CD4-positive, CD25-positive, alpha-beta regulatory T cell (primary cell): Measurements from ENCODE around the gene BPIFB3. TPM values are rescaled to one million over a fixed set of nuclear protein-coding genes. Genes with fewer than 3 reads are reported as not detected.
A peak's percentile ranks its signal among the peaks of the same experiment; 100 is the strongest.

Source experiments
- ATAC-seq, 2 donors: fragments of 150-1000 bp; cut with Tn5 transposase; one replicate each; pipeline ENCODE4 v1.10.0; 2021; ENCODE audit warnings: low read depth in 2 of 2, moderate number of reproducible peaks in 2 of 2, moderate library complexity in 1 of 2
- DNase-seq, 3 donors: peaks; one replicate each; pipeline versions ENCODE4 v3.0.0 to v3.0.0-alpha.2; 2012 to 2022; ENCODE audit warnings: mixed read lengths in 1 of 3
- H3K27ac ChIP-seq: one replicate; pipeline ENCODE4 v1.7.0; 2013; ENCODE audit warnings: mild to moderate bottlenecking, low read length; ENCODE audit not compliant: insufficient read depth, poor library complexity, severe bottlenecking
- H3K27me3 ChIP-seq: one replicate; pipeline ENCODE4 v1.7.0; 2013; ENCODE audit warnings: low read length; ENCODE audit not compliant: control insufficient read depth, insufficient read depth
- H3K36me3 ChIP-seq: one replicate; pipeline ENCODE4 v1.7.0; 2013; ENCODE audit warnings: mild to moderate bottlenecking, low read length, moderate library complexity; ENCODE audit not compliant: control insufficient read depth, insufficient read depth
- H3K4me1 ChIP-seq: 2 replicates; pipeline ENCODE4 v1.7.0; 2013; ENCODE audit warnings: mild to moderate bottlenecking, low read length; ENCODE audit not compliant: insufficient read depth, control insufficient read depth, poor library complexity, severe bottlenecking
- H3K4me3 ChIP-seq: one replicate; pipeline ENCODE4 v1.7.0; 2013; ENCODE audit warnings: low read depth, mild to moderate bottlenecking, low read length, moderate library complexity
- H3K9me3 ChIP-seq, 2 experiments: 1 replicate in 1 of 2; 2 replicates in 1 of 2; pipeline ENCODE4 v1.7.0; 2013; ENCODE audit warnings: low read length in 2 of 2, mild to moderate bottlenecking in 1 of 2, moderate library complexity in 1 of 2; ENCODE audit not compliant: control insufficient read depth in 2 of 2
- H3K27ac Mint-ChIP-seq, 3 donors: one replicate each; pipeline ENCODE4 v1.8.0; 2020 to 2022; ENCODE audit warnings: mild to moderate bottlenecking in 3 of 3, mixed read lengths in 3 of 3, moderate library complexity in 2 of 3
- H3K27me3 Mint-ChIP-seq: one replicate; pipeline ENCODE4 v1.8.0; 2022; ENCODE audit warnings: mild to moderate bottlenecking, mixed read lengths
- H3K36me3 Mint-ChIP-seq: one replicate; pipeline ENCODE4 v1.8.0; 2020; ENCODE audit warnings: mixed read lengths
- H3K4me1 Mint-ChIP-seq, 4 donors: one replicate each; pipeline ENCODE4 v1.8.0; 2020 to 2022; ENCODE audit warnings: mixed read lengths in 4 of 4, mild to moderate bottlenecking in 1 of 4
- H3K4me3 Mint-ChIP-seq, 4 donors: one replicate each; pipeline ENCODE4 v1.8.0; 2020 to 2022; ENCODE audit warnings: mild to moderate bottlenecking in 4 of 4, mixed read lengths in 4 of 4, moderate library complexity in 3 of 4
- H3K9me3 Mint-ChIP-seq, 7 donors: one replicate each; pipeline ENCODE4 v1.8.0; 2020 to 2022; ENCODE audit warnings: mixed read lengths in 7 of 7, mild to moderate bottlenecking in 3 of 7, moderate library complexity in 2 of 7
- polyA plus RNA-seq, 4 donors: library from polyadenylated mRNA; unstranded; fragments of 300-500 nt; fragmentation: Illumina TruSeq; gene quantifications; one replicate each; pipeline ENCODE4 v1.2.3, GENCODE V29; 2021
- total RNA-seq: library from RNA; stranded (reverse); gene quantifications from one replicate; pipeline ENCODE4 v1.2.3, GENCODE V29; 2022

BPIFB3 gene
- total and polyA plus RNA-seq, 5 donors from 2014 or later = not detected

DNA sequence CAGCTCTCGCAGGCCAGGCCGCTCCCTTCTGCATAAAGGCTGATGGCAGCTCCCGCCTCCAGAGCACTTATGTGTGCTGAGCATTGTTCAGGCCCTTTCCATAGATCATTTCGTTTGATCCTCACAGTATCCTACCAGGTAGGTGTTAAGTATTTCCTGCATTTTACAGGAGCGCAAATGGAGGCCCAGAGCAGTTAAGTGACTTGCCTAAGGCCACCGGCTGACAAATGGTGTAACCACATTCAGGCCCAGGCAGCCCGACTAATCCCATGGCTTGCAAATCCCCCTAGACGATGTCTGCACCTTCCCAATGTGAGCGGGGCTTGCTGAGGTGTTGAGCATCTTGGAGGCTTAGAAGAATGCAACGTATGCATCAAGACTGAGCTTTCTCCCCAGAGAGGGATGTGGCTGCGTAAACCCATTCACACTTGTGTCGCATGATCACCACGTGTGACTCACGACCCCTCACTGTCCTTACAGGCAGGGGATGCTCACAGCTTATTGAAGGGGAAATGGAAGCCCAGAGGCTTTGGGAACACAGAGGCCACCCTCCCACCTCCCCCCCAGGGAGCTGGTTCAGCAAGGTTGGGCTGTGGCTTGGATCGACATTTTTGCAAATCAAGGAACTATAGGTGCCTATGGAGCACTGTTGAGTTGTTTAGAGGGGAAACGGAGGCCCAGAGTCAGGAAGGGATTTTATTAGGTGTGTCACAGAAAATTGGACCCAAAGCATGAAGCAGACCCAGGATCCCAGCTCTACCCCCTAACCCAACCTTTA lies 39.2 kb upstream of the BPIFB3 start:
- peaks cover 8% of the 10 kb centered on the region for H3K27me3 Mint-ChIP-seq
- H3K4me1 Mint-ChIP-seq = peaks cover 0 to 7% (median 1%) of the 10 kb centered on the region in 4 donors
- Histone ChIP-seq H3K4me3 (no peak overlapping the region), H3K27ac (no peak overlapping the region), H3K36me3 (no peaks in the 10 kb centered on the region), H3K27me3 (no peaks in the 10 kb centered on the region), H3K9me3 (no peaks in the 10 kb centered on the region), H3K4me1 (no peaks in the 10 kb centered on the region)
- no peak overlapping the region for H3K4me3 Mint-ChIP-seq
- ATAC-seq (no peak), DNase-seq (no peak)
- H3K9me3 Mint-ChIP-seq = peaks cover 0 to 2% (median 0%) of the 10 kb centered on the region in 7 donors
- no peaks in the 10 kb centered on the region for H3K36me3 Mint-ChIP-seq
- H3K27ac Mint-ChIP-seq = peak overlapping the region in 1 of 3 donors; percentile 93

DNA sequence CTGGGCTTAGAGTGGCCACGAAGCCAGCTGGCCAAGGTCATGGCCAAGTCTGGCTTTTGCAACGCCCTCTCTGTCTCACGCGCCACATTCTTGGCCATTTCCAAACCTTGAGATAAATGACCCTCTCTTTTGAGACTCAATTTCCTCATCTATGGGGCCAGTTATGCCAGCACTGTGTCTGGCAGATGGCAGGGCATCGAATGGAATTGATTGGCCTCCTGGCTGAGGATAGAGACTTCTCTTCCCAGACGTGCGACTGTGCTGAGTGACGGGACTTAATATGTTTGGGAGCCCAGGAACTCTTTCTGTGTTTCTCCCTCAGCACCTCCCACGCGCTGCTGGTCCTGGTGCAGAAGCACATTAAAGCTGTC lies 38.6 kb upstream of the BPIFB3 start:
- Mint-ChIP-seq H3K27ac (no peak overlapping the region), H3K36me3 (no peaks in the 10 kb centered on the region), H3K27me3 (peaks cover 8% of the 10 kb centered on the region), H3K9me3 (peaks cover 0 to 2% (median 0%) of the 10 kb centered on the region in 7 donors), H3K4me1 (peaks cover 0 to 7% (median 1%) of the 10 kb centered on the region in 4 donors), H3K4me3 (no peak overlapping the region)
- H3K4me3 ChIP-seq = no peak overlapping the region
- H3K36me3 ChIP-seq = no peaks in the 10 kb centered on the region
- DNase-seq (no peak), ATAC-seq (no peak)
- H3K27me3 ChIP-seq = no peaks in the 10 kb centered on the region
- no peaks in the 10 kb centered on the region for H3K4me1 ChIP-seq
- H3K9me3 ChIP-seq = no peaks in the 10 kb centered on the region
- H3K27ac ChIP-seq = no peak overlapping the region

- no peak for DNase-seq
These were observed 37.8 kb upstream of the BPIFB3 start for GRCh38 chr20:33015700-33016580.

DNA sequence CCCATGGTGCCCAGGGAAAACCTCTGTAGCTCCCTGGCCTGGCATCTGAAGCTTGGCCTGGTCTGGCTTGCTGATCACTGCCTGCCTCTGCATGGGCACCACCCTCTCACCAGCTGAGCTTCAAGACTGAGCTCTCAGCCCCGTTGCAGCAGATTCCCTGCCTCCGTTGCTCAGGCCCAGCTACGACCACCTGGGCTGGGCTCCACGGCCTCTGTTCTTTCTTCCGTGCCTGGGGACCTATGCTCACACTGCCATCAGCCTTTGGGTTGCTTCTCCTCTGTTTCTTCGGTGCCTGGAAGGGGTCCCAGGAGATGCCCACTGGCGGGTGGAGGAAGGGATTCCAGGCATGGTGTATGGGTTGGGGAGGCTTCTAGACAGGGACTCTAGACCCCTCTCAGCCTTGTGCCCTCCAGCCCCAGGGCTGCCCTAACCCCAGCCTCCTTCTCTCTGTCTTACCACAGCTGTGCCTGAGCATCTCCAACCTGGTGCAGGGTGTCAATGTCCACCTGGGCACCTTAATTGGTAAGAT lies 37.1 kb upstream of the BPIFB3 start:
- Mint-ChIP-seq H3K27me3 (peaks cover 4% of the 10 kb centered on the region), H3K4me1 (peaks cover 0 to 7% (median 1%) of the 10 kb centered on the region in 4 donors), H3K4me3 (no peak overlapping the region), H3K27ac (peak overlapping the region in 2 of 3 donors; percentile 32 to 62), H3K36me3 (no peaks in the 10 kb centered on the region), H3K9me3 (peaks cover 0 to 2% (median 0%) of the 10 kb centered on the region in 7 donors)
- Histone ChIP-seq H3K9me3 (no peaks in the 10 kb centered on the region), H3K36me3 (no peaks in the 10 kb centered on the region), H3K27me3 (no peaks in the 10 kb centered on the region), H3K4me3 (no peak overlapping the region), H3K27ac (no peak overlapping the region), H3K4me1 (no peaks in the 10 kb centered on the region)
- ATAC-seq (no peak), DNase-seq (no peak)

More at GRCh38 chr20:33015700-33016580, 37.8 kb upstream of the BPIFB3 start:
- H3K9me3 ChIP-seq = no peaks in the 10 kb centered on the region
- no peak overlapping the region for H3K4me3 ChIP-seq
- Mint-ChIP-seq H3K4me1 (peaks cover 0 to 7% (median 1%) of the 10 kb centered on the region in 4 donors), H3K27me3 (peaks cover 4% of the 10 kb centered on the region), H3K9me3 (peaks cover 0 to 2% (median 0%) of the 10 kb centered on the region in 7 donors), H3K27ac (peak overlapping the region in 2 of 3 donors; percentile 32 to 62), H3K36me3 (no peaks in the 10 kb centered on the region), H3K4me3 (no peak overlapping the region)
- H3K27me3 ChIP-seq = no peaks in the 10 kb centered on the region
- ATAC-seq = no peak
- no peaks in the 10 kb centered on the region for H3K36me3 ChIP-seq
- no peak overlapping the region for H3K27ac ChIP-seq
- H3K4me1 ChIP-seq = no peaks in the 10 kb centered on the region

DNA sequence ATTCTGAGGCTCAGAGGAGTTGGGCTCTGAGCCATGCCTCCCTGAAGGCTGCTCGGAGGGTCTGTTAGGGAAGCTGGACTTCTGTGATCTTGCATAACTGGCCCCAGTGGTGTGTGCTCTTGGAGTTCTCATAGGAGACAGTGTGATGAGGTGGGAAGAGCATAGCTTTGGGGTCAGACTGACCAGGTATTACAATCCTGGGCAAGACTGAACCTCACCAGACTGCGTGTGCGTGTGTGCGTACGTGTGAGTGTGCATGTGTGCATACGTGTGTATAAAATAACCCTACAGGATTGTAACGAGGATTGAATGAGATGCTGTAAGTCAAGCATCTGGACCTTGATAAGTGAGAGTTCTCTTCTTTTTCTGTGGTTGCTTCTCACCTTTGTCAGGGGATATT lies 36.2 kb upstream of the BPIFB3 start:
- Histone ChIP-seq H3K4me1 (no peaks in the 10 kb centered on the region), H3K27ac (no peak overlapping the region), H3K27me3 (no peaks in the 10 kb centered on the region), H3K4me3 (no peak overlapping the region), H3K36me3 (no peaks in the 10 kb centered on the region), H3K9me3 (no peaks in the 10 kb centered on the region)
- Mint-ChIP-seq H3K27ac (peak overlapping the region in 2 of 3 donors; percentile 8 to 29), H3K4me3 (no peak overlapping the region), H3K27me3 (peaks cover 4% of the 10 kb centered on the region), H3K9me3 (peaks cover 0 to 2% (median 0%) of the 10 kb centered on the region in 7 donors), H3K36me3 (no peaks in the 10 kb centered on the region), H3K4me1 (peaks cover 0 to 9% (median 1%) of the 10 kb centered on the region in 4 donors)
- no peak for DNase-seq
- ATAC-seq = no peak

DNA sequence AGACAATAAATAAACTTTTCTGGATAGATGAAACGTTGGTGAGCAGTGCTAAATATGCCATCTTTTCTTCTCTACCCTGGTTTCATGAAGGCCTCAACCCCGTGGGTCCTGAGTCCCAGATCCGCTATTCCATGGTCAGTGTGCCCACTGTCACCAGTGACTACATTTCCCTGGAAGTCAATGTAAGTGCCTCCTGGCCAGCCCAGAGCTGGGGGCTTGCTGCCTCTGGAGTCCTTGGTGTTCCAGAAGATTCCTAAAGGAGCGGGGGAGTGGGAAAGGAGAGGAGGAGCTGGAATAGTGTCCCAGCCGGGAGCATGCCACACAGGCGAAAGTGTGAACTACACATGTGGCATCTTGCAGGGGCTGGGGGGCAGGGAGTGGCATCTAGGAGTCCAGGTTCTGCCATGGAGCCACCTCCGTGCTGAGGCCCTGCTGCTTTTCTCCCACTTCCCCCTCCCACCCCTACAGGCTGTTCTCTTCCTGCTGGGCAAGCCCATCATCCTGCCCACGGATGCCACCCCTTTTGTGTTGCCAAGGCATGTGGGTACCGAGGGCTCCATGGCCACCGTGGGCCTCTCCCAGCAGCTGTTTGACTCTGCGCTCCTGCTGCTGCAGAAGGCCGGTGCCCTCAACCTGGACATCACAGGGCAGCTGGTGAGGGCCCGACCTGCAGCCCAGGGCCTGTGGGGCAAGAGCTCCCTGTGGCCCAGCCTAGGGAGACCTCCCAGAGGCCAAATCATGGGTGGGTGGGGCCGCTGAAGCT lies 35.4 kb upstream of the BPIFB3 start:
- Mint-ChIP-seq H3K27me3 (peaks cover 4% of the 10 kb centered on the region), H3K9me3 (peaks cover 0 to 2% (median 0%) of the 10 kb centered on the region in 7 donors), H3K36me3 (no peaks in the 10 kb centered on the region), H3K27ac (peak overlapping the region in 1 of 3 donors; percentile 34), H3K4me1 (peaks cover 0 to 9% (median 1%) of the 10 kb centered on the region in 4 donors), H3K4me3 (no peak overlapping the region)
- ATAC-seq (no peak), DNase-seq (no peak)
- Histone ChIP-seq H3K36me3 (no peaks in the 10 kb centered on the region), H3K27ac (no peak overlapping the region), H3K27me3 (no peaks in the 10 kb centered on the region), H3K9me3 (no peaks in the 10 kb centered on the region), H3K4me3 (no peak overlapping the region), H3K4me1 (no peaks in the 10 kb centered on the region)
